ENCODE measurements around the gene CYP4A11. TPM values are rescaled to one million over a fixed set of nuclear protein-coding genes. Genes with fewer than 3 reads are reported as not detected.

Gene CYP4A11
- total RNA-seq, 2 donors from 2014 or later = 0.24 to 0.62 TPM

DNA sequence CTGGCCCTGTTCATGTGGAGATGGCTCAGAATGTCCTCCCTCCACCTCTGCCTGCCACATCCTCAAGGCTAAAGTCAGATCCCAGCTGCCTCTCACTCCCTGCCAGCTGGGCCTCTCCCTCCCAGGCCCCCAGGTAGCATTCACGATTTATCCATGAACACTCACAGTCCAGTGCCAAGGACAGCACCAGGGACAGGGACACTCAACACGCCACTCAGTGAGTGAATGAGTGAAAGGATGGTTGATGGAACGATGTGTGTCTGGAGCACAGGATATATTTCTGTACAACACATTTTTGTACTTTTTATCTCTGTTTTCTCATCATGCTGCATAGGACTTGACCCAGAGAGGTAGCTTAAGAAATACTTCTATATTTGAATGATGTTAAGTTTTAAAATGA, 10.1 kb downstream of the CYP4A11 start:
- H3K4me3 ChIP-seq (ENCODE audit: low read length) = no peak overlapping the region
- no peaks in the 10 kb centered on the region for H3K27me3 ChIP-seq (ENCODE audit: control insufficient read depth, insufficient read depth, low read length, poor library complexity, severe bottlenecking)
- no peaks in the 10 kb centered on the region for H3K36me3 ChIP-seq (ENCODE audit: control insufficient read depth, insufficient read depth, low read length)
- peaks cover 23% of the 10 kb centered on the region for H3K4me1 Mint-ChIP-seq
- DNase-seq = no peak
- H3K36me3 Mint-ChIP-seq (ENCODE audit: low read depth) = no peaks in the 10 kb centered on the region
- no peaks in the 10 kb centered on the region for H3K9me3 Mint-ChIP-seq
- H3K9ac ChIP-seq (ENCODE audit: extremely low read depth, low read length, poor library complexity, severe bottlenecking) = no peak overlapping the region
- no peak overlapping the region for H3K4me3 Mint-ChIP-seq
- peaks cover 11% of the 10 kb centered on the region for H3K27me3 Mint-ChIP-seq (ENCODE audit: insufficient read depth)
- no peaks in the 10 kb centered on the region for H3K9me3 ChIP-seq (ENCODE audit: control insufficient read depth, low read length)
- TF ChIP-seq, protein P1, sequence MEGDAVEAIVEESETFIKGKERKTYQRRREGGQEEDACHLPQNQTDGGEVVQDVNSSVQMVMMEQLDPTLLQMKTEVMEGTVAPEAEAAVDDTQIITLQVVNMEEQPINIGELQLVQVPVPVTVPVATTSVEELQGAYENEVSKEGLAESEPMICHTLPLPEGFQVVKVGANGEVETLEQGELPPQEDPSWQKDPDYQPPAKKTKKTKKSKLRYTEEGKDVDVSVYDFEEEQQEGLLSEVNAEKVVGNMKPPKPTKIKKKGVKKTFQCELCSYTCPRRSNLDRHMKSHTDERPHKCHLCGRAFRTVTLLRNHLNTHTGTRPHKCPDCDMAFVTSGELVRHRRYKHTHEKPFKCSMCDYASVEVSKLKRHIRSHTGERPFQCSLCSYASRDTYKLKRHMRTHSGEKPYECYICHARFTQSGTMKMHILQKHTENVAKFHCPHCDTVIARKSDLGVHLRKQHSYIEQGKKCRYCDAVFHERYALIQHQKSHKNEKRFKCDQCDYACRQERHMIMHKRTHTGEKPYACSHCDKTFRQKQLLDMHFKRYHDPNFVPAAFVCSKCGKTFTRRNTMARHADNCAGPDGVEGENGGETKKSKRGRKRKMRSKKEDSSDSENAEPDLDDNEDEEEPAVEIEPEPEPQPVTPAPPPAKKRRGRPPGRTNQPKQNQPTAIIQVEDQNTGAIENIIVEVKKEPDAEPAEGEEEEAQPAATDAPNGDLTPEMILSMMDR (conservative IDR thresholded peaks at IDR 0.05) = no peak
- 98% methylated on average over 2 of the region's 3 CpGs; no CpG with 5 or more reads in 1 of the 2 experiments for WGBS, 2 experiments (ENCODE audit: insufficient coverage in 1 of 2, insufficient read length in 1 of 2)
- no peak overlapping the region for H3K27ac ChIP-seq (ENCODE audit: low read depth, low read length)
- no peaks in the 10 kb centered on the region for H3K4me1 ChIP-seq (ENCODE audit: control insufficient read depth, insufficient read depth, low read length)
- H3K27ac Mint-ChIP-seq = no peak overlapping the region

- no peak for DNase-seq
- Histone ChIP-seq H3K27ac (ENCODE audit: low read depth, low read length) (no peak overlapping the region), H3K4me1 (ENCODE audit: control insufficient read depth, insufficient read depth, low read length) (no peaks in the 10 kb centered on the region), H3K36me3 (ENCODE audit: control insufficient read depth, insufficient read depth, low read length) (no peaks in the 10 kb centered on the region), H3K27me3 (ENCODE audit: control insufficient read depth, insufficient read depth, low read length, poor library complexity, severe bottlenecking) (no peaks in the 10 kb centered on the region), H3K4me3 (ENCODE audit: low read length) (no peak overlapping the region), H3K9ac (ENCODE audit: extremely low read depth, low read length, poor library complexity, severe bottlenecking) (no peak overlapping the region), H3K9me3 (ENCODE audit: control insufficient read depth, low read length) (no peaks in the 10 kb centered on the region)
- TF ChIP-seq, protein P1 (conservative IDR thresholded peaks at IDR 0.05) = no peak
- no peaks in the 10 kb centered on the region for H3K36me3 Mint-ChIP-seq (ENCODE audit: low read depth)
- no peak overlapping the region for H3K27ac Mint-ChIP-seq
- H3K27me3 Mint-ChIP-seq (ENCODE audit: insufficient read depth) = peaks cover 20% of the 10 kb centered on the region
- H3K4me3 Mint-ChIP-seq = no peak overlapping the region
- peaks cover 24% of the 10 kb centered on the region for H3K4me1 Mint-ChIP-seq
- peaks cover 12% of the 10 kb centered on the region for H3K9me3 Mint-ChIP-seq
- WGBS, 2 experiments (ENCODE audit: insufficient coverage in 1 of 2, insufficient read length in 1 of 2) = 83 to 95% methylated on average over 3 of the region's 3 CpGs
Observed at GRCh38 chr1:46927249-46927835, 13.9 kb downstream of the CYP4A11 start.

DNA sequence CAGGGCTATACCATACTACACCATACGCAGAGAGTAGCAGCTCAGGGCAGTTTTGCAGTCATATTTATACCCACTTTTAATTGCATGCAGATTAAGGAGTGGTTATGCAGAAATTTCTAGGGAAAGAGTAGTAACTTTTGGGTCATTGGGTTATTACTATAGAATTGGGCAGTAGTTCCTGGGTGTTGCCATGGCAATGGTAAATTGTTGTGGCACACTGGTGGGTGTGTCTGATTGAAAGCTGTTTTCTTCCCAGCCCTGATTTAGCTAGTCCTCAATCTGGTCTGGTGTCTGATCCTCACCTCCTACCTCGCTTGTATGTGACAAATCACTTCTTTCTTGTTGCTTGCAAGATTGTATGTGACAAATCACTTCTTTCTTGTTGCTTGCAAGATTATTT, 30.5 kb downstream of the CYP4A11 start:
- H3K9me3 Mint-ChIP-seq = peaks cover 25% of the 10 kb centered on the region
- TF ChIP-seq, protein P1 (conservative IDR thresholded peaks at IDR 0.05) = no peak
- H3K36me3 Mint-ChIP-seq (ENCODE audit: low read depth) = no peaks in the 10 kb centered on the region
- H3K36me3 ChIP-seq (ENCODE audit: control insufficient read depth, insufficient read depth, low read length) = no peaks in the 10 kb centered on the region
- peaks cover 18% of the 10 kb centered on the region for H3K9me3 ChIP-seq (ENCODE audit: control insufficient read depth, low read length)
- H3K27ac ChIP-seq (ENCODE audit: low read depth, low read length) = no peak overlapping the region
- no peak overlapping the region for H3K27ac Mint-ChIP-seq
- H3K4me3 Mint-ChIP-seq = no peak overlapping the region
- peaks cover 27% of the 10 kb centered on the region for H3K27me3 Mint-ChIP-seq (ENCODE audit: insufficient read depth)
- DNase-seq = no peak
- 86 to 100% methylated on average over 1 to 2 of the region's 2 CpGs for WGBS, 2 experiments (ENCODE audit: insufficient coverage in 1 of 2, insufficient read length in 1 of 2)
- H3K4me1 ChIP-seq (ENCODE audit: control insufficient read depth, insufficient read depth, low read length) = no peaks in the 10 kb centered on the region
- H3K4me1 Mint-ChIP-seq = no peaks in the 10 kb centered on the region
- no peak overlapping the region for H3K4me3 ChIP-seq (ENCODE audit: low read length)
- no peak overlapping the region for H3K9ac ChIP-seq (ENCODE audit: extremely low read depth, low read length, poor library complexity, severe bottlenecking)
- H3K27me3 ChIP-seq (ENCODE audit: control insufficient read depth, insufficient read depth, low read length, poor library complexity, severe bottlenecking) = peaks cover 14% of the 10 kb centered on the region
